HCT116 (cell line): ENCODE data around the gene PTPN12. TPM values are rescaled to one million over a fixed set of nuclear protein-coding genes. Genes with fewer than 3 reads are reported as not detected.

Experiments used
- ATAC-seq: fragments of 200-7000 bp; cut with Tn5 transposase; 2 replicates; pipeline ENCODE4 v1.9.1; 2020; ENCODE audit warnings: mild to moderate bottlenecking, moderate library complexity
- BruUV-seq: library from RNA; stranded (reverse); fragments of 400-500 nt; replicated peaks from 2 replicates; lab custom pipeline; 2021; lab: Mats Ljungman, UMichigan
- CTCF ChIA-PET: fragments of 300-600 bp; sonication (Branson Sonifier 250); formaldehyde crosslinking; loops from one replicate; lab custom pipeline; 2021; ENCODE audit warnings: antibody characterized with exemption; lab: Charles Lee
- POLR2A ChIA-PET: fragments of 300-600, 350-600 bp; sonication (Branson Sonifier 250); formaldehyde crosslinking; loops from one replicate; lab custom pipeline; 2021; ENCODE audit warnings: antibody characterized with exemption; lab: Charles Lee
- RAD21 ChIA-PET, 2 experiments: fragments of 300-600 bp; sonication (Branson Sonifier 250); formaldehyde crosslinking; loops; one replicate each; lab custom pipeline; 2023; ENCODE audit warnings: low total read pairs in 2 of 2; ENCODE audit not compliant: uncharacterized antibody in 2 of 2, unreplicated experiment in 2 of 2, low non-redundant PET in 1 of 2; lab: Charles Lee
- DNase-seq: peaks from one replicate; pipeline ENCODE4 v3.0.0-alpha.2; 2010; ENCODE audit warnings: low read depth, low spot score
- H2AFZ ChIP-seq: fragments of 200-600 bp; shearing (Covaris generic), sonication (generic); 2 replicates; pipeline ENCODE4 v1.6.1; 2017; ENCODE audit warnings: low read depth, mixed run types, mixed read lengths, antibody characterized with exemption, low read length; ENCODE audit not compliant: poor library complexity, severe bottlenecking
- H3K27ac ChIP-seq: 2 replicates; pipeline ENCODE4 v1.5.1; 2012; ENCODE audit warnings: low read depth, low read length
- H3K27me3 ChIP-seq: fragments of 200-600 bp; sonication (generic); 2 replicates; pipeline ENCODE4 v1.6.1; 2016; ENCODE audit warnings: mixed run types, low read length, mixed read lengths; ENCODE audit not compliant: insufficient read depth
- H3K36me3 ChIP-seq, 2 experiments: fragments of 200-500 bp in 1 of 2; fragments of 200-600 bp in 1 of 2; sonication (Bioruptor generic) in 1 of 2; sonication (generic) in 1 of 2; 2 replicates each; pipeline versions ENCODE4 v1.5.1 to v1.6.1; 2014 to 2016; ENCODE audit warnings: low read length in 2 of 2, inconsistent platforms in 1 of 2, mixed read lengths in 1 of 2, mixed run types in 1 of 2; ENCODE audit not compliant: insufficient read depth in 2 of 2, control insufficient read depth in 1 of 2
- H3K4me1 ChIP-seq, 2 experiments: fragments of 200-600 bp in 1 of 2; sonication (generic) in 1 of 2; 2 replicates each; pipeline versions ENCODE4 v1.5.1 to v1.6.1; 2012 to 2017; ENCODE audit warnings: low read length in 2 of 2, inconsistent platforms in 1 of 2, mild to moderate bottlenecking in 1 of 2, mixed read lengths in 1 of 2, mixed run types in 1 of 2, moderate library complexity in 1 of 2; ENCODE audit not compliant: insufficient read depth in 2 of 2, control insufficient read depth in 1 of 2
- H3K4me2 ChIP-seq: fragments of 200-600 bp; sonication (generic); 2 replicates; pipeline ENCODE4 v1.6.1; 2017; ENCODE audit warnings: mixed run types, low read length, mixed read lengths
- H3K4me3 ChIP-seq, 2 experiments: fragments of 200-600 bp in 1 of 2; sonication (generic) in 1 of 2; replicated peaks in 1 of 2; 2 replicates each; pipeline ENCODE4 v1.5.1; 2011 to 2016; ENCODE audit warnings: low read length in 2 of 2, control low read depth in 1 of 2, low read depth in 1 of 2, mild to moderate bottlenecking in 1 of 2, mixed read lengths in 1 of 2, mixed run types in 1 of 2
- H3K79me2 ChIP-seq: fragments of 200-600 bp; sonication (generic); 2 replicates; pipeline ENCODE4 v1.6.1; 2017; ENCODE audit warnings: mild to moderate bottlenecking, mixed run types, low read length, moderate library complexity, mixed read lengths; ENCODE audit not compliant: insufficient read depth
- H3K9ac ChIP-seq: fragments of 200-600 bp; sonication (generic); 2 replicates; pipeline ENCODE4 v1.6.1; 2016; ENCODE audit warnings: low read length, mixed read lengths
- H3K9me2 ChIP-seq: fragments of 200-600 bp; sonication (generic), shearing (Covaris generic); 2 replicates; pipeline ENCODE4 v1.6.1; 2017; ENCODE audit warnings: mixed run types, mild to moderate bottlenecking, moderate library complexity; ENCODE audit not compliant: insufficient read depth
- H3K9me3 ChIP-seq, 2 experiments: fragments of 200-500 bp in 1 of 2; fragments of 200-600 bp in 1 of 2; sonication (Bioruptor generic) in 1 of 2; sonication (generic) in 1 of 2; 2 replicates each; pipeline ENCODE4 v1.6.1; 2014 to 2017; ENCODE audit warnings: low read length in 2 of 2, mixed read lengths in 2 of 2, inconsistent platforms in 1 of 2, low read depth in 1 of 2, mild to moderate bottlenecking in 1 of 2, mixed run types in 1 of 2, moderate library complexity in 1 of 2; ENCODE audit not compliant: control insufficient read depth in 1 of 2, insufficient read depth in 1 of 2
- H4K20me1 ChIP-seq: fragments of 200-600 bp; sonication (generic), shearing (Covaris generic); 2 replicates; pipeline ENCODE4 v1.6.1; 2017; ENCODE audit warnings: mixed run types, mild to moderate bottlenecking, moderate library complexity; ENCODE audit not compliant: insufficient read depth
- CBX3 ChIP-seq: IDR thresholded peaks from 2 replicates; pipeline ENCODE4 v1.6.1; 2012; ENCODE audit warnings: low read depth
- CEBPB ChIP-seq: IDR thresholded peaks from 2 replicates; pipeline ENCODE4 v1.6.1; 2012; ENCODE audit warnings: low read depth
- CTCF ChIP-seq, 3 experiments: fragments of 200-600 bp in 1 of 3; sonication (generic) in 1 of 3; IDR thresholded peaks in 2 of 3; conservative IDR thresholded peaks in 1 of 3; 2 replicates each; pipeline ENCODE4 v1.5.1; 2012 to 2017; ENCODE audit warnings: low read depth in 2 of 3, low read length in 2 of 3, antibody characterized with exemption in 1 of 3, borderline replicate concordance in 1 of 3, control low read depth in 1 of 3, mild to moderate bottlenecking in 1 of 3, mixed read lengths in 1 of 3, mixed run types in 1 of 3, moderate library complexity in 1 of 3; ENCODE audit not compliant: insufficient read depth in 1 of 3
- EGR1 ChIP-seq: IDR thresholded peaks from 2 replicates; pipeline ENCODE4 v1.6.1; 2012; ENCODE audit warnings: low read depth
- EZH2phosphoT487 ChIP-seq: fragments of 200-600 bp; IDR thresholded peaks from 2 replicates; pipeline ENCODE4 v1.6.1; 2018; ENCODE audit warnings: antibody characterized with exemption, borderline replicate concordance
- FOSL1 ChIP-seq: IDR thresholded peaks from 2 replicates; pipeline ENCODE4 v1.6.1; 2012; ENCODE audit warnings: low read depth
- POLR2A ChIP-seq: IDR thresholded peaks from 2 replicates; pipeline ENCODE4 v1.7.0; 2011; ENCODE audit warnings: borderline replicate concordance; ENCODE audit not compliant: insufficient read depth, insufficient read length; ENCODE audit errors: extremely low read depth
- POLR2AphosphoS5 ChIP-seq: IDR thresholded peaks from 2 replicates; pipeline ENCODE4 v1.6.1; 2011; ENCODE audit warnings: mild to moderate bottlenecking, low read depth, low read length, moderate library complexity
- RAD21 ChIP-seq: IDR thresholded peaks from 2 replicates; pipeline ENCODE4 v1.6.1; 2012; ENCODE audit warnings: low read depth, mild to moderate bottlenecking
- SIN3A ChIP-seq: IDR thresholded peaks from 2 replicates; pipeline ENCODE4 v1.6.1; 2012; ENCODE audit warnings: low read depth
- SP1 ChIP-seq: IDR thresholded peaks from 2 replicates; pipeline ENCODE4 v1.6.1; 2012; ENCODE audit warnings: low read depth
- SRF ChIP-seq: IDR thresholded peaks from 2 replicates; pipeline ENCODE4 v1.6.1; 2012; ENCODE audit warnings: low read depth
- YY1 ChIP-seq: IDR thresholded peaks from 2 replicates; pipeline ENCODE4 v1.6.1; 2011; ENCODE audit warnings: low read length, low read depth, moderate library complexity, mild to moderate bottlenecking; ENCODE audit not compliant: insufficient replicate concordance; ENCODE audit errors: extremely low read depth
- ZBTB33 ChIP-seq: IDR thresholded peaks from 2 replicates; pipeline ENCODE4 v1.6.1; 2011; ENCODE audit warnings: mild to moderate bottlenecking, low read length, moderate library complexity; ENCODE audit not compliant: insufficient replicate concordance; ENCODE audit errors: extremely low read depth
- ZFX ChIP-seq: fragments of 450-650 bp; IDR thresholded peaks from 2 replicates; pipeline ENCODE4 v1.6.1; 2017
- ZNF274 ChIP-seq: fragments of 200-500 bp; sonication (Bioruptor generic); IDR thresholded peaks from 2 replicates; pipeline ENCODE4 v1.6.1; 2014; ENCODE audit warnings: mild to moderate bottlenecking, low read depth, low read length, inconsistent platforms
- intact Hi-C: fragments of 100-400 bp; cut with micrococcal nuclease; formaldehyde crosslinking; loops from 2 replicates; pipeline ENCODE4 v1.10.0; 2022
- total RNA-seq: library from RNA; stranded (reverse); gene quantifications from one replicate; pipeline ENCODE4 v1.2.1, GENCODE V29; 2021; ENCODE audit not compliant: unreplicated experiment
- TF ChIP-seq, protein P1 (sequence below): IDR thresholded peaks from 2 replicates; pipeline ENCODE4 v1.6.1; 2012

PTPN12 gene
- total RNA-seq, 1 experiment from 2014 or later: 80.5 TPM

DNA sequence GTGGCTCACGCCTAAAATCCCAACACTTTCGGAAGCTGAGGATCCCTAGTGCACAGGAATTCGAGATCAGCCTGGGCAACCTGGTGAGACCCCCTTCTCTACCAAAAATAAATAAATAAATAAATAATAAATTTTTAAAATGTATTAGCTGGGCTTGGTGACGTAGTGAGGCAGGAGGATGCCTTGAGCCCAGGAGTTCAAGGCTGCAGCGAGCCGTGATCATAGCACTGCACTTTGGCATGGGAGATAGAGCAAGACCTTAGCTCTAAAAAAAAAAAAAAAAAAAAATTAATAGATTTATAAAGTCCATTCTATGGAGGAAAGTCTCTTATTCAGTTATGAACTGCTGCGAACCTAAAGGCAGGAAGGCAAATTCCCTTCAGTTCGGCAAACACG is 1.1 kb upstream of the PTPN12 start (continued):
- TF ChIP-seq ZFX (no peak), YY1 (no peak), SRF (no peak), CEBPB (no peak), SIN3A (no peak)

- ChIA-PET POLR2A (interaction anchor here (0.9 kb wide), 1 partner anchor 8 kb away, joined by 4 read pairs; no protein-coding TSS in a partner anchor), CTCF (no interaction called here), RAD21 (no interaction called here)
- Histone ChIP-seq H3K79me2 (peaks cover 40% of the 10 kb centered on the region), H3K27me3 (no peaks in the 10 kb centered on the region), H3K4me3 (peak overlapping the region; percentile 54 to 93), H3K36me3 (no peaks in the 10 kb centered on the region), H3K9ac (peak overlapping the region; percentile 90), H3K9me2 (no peaks in the 10 kb centered on the region), H2AFZ (peak overlapping the region; percentile 97), H3K9me3 (no peaks in the 10 kb centered on the region), H3K4me1 (peaks cover 23 to 32% of the 10 kb centered on the region in 2 experiments), H3K27ac (peak overlapping the region; percentile 82), H3K4me2 (peak overlapping the region; percentile 95), H4K20me1 (no peaks in the 10 kb centered on the region)
- DNase-seq: peak; percentile 88
- peak; percentile 89 for ATAC-seq
- intact Hi-C loops: no loop called here
- TF ChIP-seq ZFX (no peak), RAD21 (0 out of 2 replicates have a peak, but pooled peaks have one; percentile 19), POLR2AphosphoS5 (peak; percentile 98), SRF (no peak), EZH2phosphoT487 (no peak), ZBTB33 (no peak), FOSL1 (no peak), SIN3A (peak; percentile 90), CTCF (IDR thresholded peaks at IDR 0.05 in 2 of 3, conservative IDR thresholded peaks at IDR 0.05 in 1 of 3; ENCODE audit: borderline replicate concordance in 1 of 3, insufficient read depth in 1 of 3, low read depth in 2 of 3, low read length in 2 of 3) (no peak), POLR2A (peak; percentile 90), CBX3 (no peak; the same call in 1 of the 2 replicates), ZNF274 (no peak), SP1 (peak; percentile 80), YY1 (peak; percentile 51), EGR1 (0 out of 2 replicates have a peak, but pooled peaks have one; percentile 48)
- TF ChIP-seq, protein P1, sequence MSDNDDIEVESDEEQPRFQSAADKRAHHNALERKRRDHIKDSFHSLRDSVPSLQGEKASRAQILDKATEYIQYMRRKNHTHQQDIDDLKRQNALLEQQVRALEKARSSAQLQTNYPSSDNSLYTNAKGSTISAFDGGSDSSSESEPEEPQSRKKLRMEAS: peak; percentile 45; the same call in 1 of the 2 replicates
- BruUV-seq: TSS peak; percentile 95
Measured at GRCh38 chr7:77536413-77537135, 521 bp upstream of the PTPN12 start.
